ENCODE results near the gene CCDC85A. TPM values are rescaled to one million over a fixed set of nuclear protein-coding genes. Genes with fewer than 3 reads are reported as not detected.

The CCDC85A gene
- total and polyA plus RNA-seq, 10 donors = 0.07 to 2.6 (median 0.77) TPM

DNA sequence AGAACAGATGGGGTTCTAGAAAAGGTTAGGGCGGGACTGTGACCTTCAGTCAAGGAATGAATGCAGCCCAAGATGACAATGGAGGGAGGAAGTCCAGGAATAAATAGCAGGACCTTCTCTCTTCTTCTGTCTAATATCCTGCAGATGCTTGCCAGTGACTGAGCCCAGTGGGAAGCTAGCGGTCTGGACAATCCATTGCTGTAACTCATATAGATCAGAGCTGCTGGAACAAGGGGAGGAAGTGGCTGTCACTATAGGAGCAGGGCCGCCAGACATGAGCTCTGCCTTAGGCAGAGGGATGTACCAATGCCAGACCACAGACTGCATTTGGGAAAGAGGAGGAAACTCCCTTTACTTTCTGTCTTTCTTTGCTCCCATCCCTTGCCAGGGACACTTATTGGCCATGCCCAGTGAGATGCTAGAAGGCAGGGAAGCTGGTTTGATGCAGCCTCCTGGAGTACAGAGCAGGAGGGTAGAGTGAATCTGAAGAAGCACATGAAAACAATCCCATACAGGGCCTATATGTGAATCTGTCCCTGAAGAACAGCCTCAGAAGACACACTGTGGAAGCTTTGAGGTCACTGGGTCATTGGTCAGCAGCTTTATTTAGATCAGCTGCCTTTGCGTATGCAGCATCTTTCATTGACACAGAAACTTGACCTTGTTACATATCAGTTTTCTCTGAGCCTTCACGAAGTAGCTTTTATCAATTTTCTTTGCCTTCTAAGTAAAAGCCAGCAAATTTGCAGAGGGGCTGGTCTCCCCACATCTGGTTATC is 65.4 kb downstream of the CCDC85A start:
- H3K27ac ChIP-seq = no peak overlapping the region
- H3K4me3 ChIP-seq = no peak overlapping the region
- intact Hi-C loops (cut with DNase I; ENCODE audit: low total_unique reads) = no loop called here
- TF ChIP-seq POLR2A (IDR thresholded peaks at IDR 0.05) (no peak), POLR2AphosphoS5 (IDR thresholded peaks at IDR 0.05) (no peak)
- TF ChIP-seq, protein P1, sequence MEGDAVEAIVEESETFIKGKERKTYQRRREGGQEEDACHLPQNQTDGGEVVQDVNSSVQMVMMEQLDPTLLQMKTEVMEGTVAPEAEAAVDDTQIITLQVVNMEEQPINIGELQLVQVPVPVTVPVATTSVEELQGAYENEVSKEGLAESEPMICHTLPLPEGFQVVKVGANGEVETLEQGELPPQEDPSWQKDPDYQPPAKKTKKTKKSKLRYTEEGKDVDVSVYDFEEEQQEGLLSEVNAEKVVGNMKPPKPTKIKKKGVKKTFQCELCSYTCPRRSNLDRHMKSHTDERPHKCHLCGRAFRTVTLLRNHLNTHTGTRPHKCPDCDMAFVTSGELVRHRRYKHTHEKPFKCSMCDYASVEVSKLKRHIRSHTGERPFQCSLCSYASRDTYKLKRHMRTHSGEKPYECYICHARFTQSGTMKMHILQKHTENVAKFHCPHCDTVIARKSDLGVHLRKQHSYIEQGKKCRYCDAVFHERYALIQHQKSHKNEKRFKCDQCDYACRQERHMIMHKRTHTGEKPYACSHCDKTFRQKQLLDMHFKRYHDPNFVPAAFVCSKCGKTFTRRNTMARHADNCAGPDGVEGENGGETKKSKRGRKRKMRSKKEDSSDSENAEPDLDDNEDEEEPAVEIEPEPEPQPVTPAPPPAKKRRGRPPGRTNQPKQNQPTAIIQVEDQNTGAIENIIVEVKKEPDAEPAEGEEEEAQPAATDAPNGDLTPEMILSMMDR (IDR thresholded peaks at IDR 0.05 in 8 of 11, conservative IDR thresholded peaks at IDR 0.05 in 3 of 11) = no peak
- peaks cover 0 to 4% (median 0%) of the 10 kb centered on the region in 8 donors for H3K9me3 ChIP-seq
- no peaks in the 10 kb centered on the region for H3K27me3 ChIP-seq (replicated peaks in 1 of 7)
- 50 to 72% (median 61%) methylated on average over 5 of the region's 5 CpGs for WGBS, 5 donors
- H3K36me3 ChIP-seq = no peaks in the 10 kb centered on the region
- DNase-seq = no peak
- H3K4me1 ChIP-seq = peaks cover 0 to 5% (median 0%) of the 10 kb centered on the region in 6 donors

DNA sequence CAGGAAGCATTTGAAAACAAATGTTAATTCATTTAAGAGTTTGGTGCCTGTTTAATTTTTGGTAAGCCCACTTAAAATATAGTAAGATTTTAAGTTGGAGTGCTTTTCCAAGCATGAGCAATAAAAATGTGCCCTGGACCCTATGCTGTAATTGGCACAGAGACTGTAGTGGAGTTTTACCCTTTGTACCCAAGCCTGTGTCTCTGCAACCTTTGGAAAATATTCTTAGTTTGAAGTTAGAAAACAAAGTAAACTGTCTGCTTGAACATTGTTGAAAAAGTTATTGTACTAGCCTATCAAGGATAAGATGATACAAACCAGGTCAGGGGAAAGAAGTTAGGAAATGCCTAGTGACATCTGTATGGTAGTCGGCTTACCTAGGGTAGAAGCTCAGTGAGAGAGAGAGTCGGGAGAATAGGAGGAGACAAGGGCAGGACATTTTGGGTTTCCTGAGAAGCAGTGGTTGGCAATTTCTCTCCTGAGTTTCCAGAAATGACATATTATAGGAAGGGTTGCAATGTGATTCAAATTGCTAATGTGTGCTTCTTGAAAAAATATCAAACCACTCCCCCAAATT is 66.5 kb downstream of the CCDC85A start:
- H3K4me1 ChIP-seq = peaks cover 0 to 5% (median 0%) of the 10 kb centered on the region in 6 donors
- H3K9me3 ChIP-seq = no peaks in the 10 kb centered on the region
- TF ChIP-seq POLR2A (IDR thresholded peaks at IDR 0.05) (no peak), POLR2AphosphoS5 (IDR thresholded peaks at IDR 0.05) (no peak)
- 84 to 92% (median 87%) methylated on average over 2 of the region's 2 CpGs for WGBS, 5 donors
- no peaks in the 10 kb centered on the region for H3K36me3 ChIP-seq
- intact Hi-C loops (cut with DNase I; ENCODE audit: low total_unique reads) = no loop called here
- H3K27me3 ChIP-seq (replicated peaks in 1 of 7) = no peaks in the 10 kb centered on the region
- H3K4me3 ChIP-seq = no peak overlapping the region
- no peak for DNase-seq
- no peak overlapping the region for H3K27ac ChIP-seq

DNA sequence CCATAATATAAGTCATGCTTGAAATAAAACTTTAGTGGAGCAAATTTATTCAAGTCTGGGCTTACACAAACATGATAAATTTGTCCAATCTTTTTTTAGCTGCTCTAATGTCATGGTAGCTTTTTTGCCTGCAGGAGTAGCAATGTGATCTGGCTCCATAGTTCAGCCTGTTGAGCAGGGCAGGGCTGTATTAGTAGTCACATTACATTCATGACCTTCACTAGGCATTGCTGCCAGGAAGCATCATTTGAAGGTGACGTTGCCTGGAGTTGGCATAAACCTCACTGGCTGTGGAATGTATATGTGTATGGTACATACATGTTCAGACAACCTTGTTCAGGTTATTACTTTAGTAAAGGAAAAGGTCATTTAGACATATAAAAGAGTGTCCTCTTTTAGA is 76.6 kb downstream of the CCDC85A start:
- Histone ChIP-seq H3K27ac (no peak overlapping the region), H3K27me3 (replicated peaks in 1 of 7) (no peaks in the 10 kb centered on the region), H3K4me1 (no peaks in the 10 kb centered on the region), H3K4me3 (no peak overlapping the region), H3K9me3 (no peaks in the 10 kb centered on the region), H3K36me3 (no peaks in the 10 kb centered on the region)
- intact Hi-C loops (cut with DNase I; ENCODE audit: low total_unique reads) = no loop called here
- 20 to 51% (median 39%) methylated on average over 1 of the region's 1 CpG for WGBS, 5 donors
- DNase-seq = no peak
- TF ChIP-seq, protein P1 (IDR thresholded peaks at IDR 0.05 in 8 of 11, conservative IDR thresholded peaks at IDR 0.05 in 3 of 11) = no peak
- TF ChIP-seq POLR2A (IDR thresholded peaks at IDR 0.05) = no peak
- no peak for TF ChIP-seq POLR2AphosphoS5 (IDR thresholded peaks at IDR 0.05)

DNA sequence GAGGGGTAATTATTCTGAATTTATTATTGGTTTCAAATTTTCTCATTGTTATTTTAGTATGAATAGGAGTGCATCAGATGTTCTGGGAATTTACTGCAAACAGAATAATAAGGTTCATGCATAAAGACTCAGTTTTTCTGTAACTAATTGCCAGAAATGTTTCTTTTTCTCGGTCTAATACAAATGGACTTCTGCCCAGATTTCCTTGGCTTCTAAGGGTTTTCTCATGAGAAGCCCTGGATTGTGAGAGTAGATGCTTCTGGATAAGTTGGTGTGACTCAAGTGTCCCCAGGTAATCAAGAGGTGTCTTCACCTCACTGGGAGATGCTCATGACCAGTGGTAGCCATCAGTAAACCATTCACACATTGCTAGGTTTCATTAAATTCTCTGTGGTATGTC is 78.5 kb downstream of the CCDC85A start:
- Histone ChIP-seq H3K27ac (no peak overlapping the region), H3K27me3 (replicated peaks in 1 of 7) (no peaks in the 10 kb centered on the region), H3K36me3 (no peaks in the 10 kb centered on the region), H3K9me3 (no peaks in the 10 kb centered on the region), H3K4me1 (no peaks in the 10 kb centered on the region), H3K4me3 (no peak overlapping the region)
- intact Hi-C loops (cut with DNase I; ENCODE audit: low total_unique reads) = no loop called here
- TF ChIP-seq, protein P1 (IDR thresholded peaks at IDR 0.05 in 8 of 11, conservative IDR thresholded peaks at IDR 0.05 in 3 of 11) = no peak
- TF ChIP-seq POLR2AphosphoS5 (IDR thresholded peaks at IDR 0.05) = no peak
- no peak for TF ChIP-seq POLR2A (IDR thresholded peaks at IDR 0.05)
- DNase-seq = no peak
- 81 to 95% (median 84%) methylated on average over 1 of the region's 1 CpG for WGBS, 5 donors

Measured in spleen (tissue), 11 donors.